ENCODE measurements around the gene WDFY2.

The WDFY2 gene

GRCh38 chr13:51801631-51802099, 217.4 kb downstream of the WDFY2 start:
- Histone ChIP-seq H3K4me1 (ENCODE audit: control insufficient read depth, insufficient read depth, low read length, poor library complexity, severe bottlenecking) (peaks cover 42% of the 10 kb centered on the region), H3K27me3 (replicated peaks; ENCODE audit: control insufficient read depth, insufficient read depth, low read length, poor library complexity, severe bottlenecking) (no peaks in the 10 kb centered on the region), H3K9me3 (ENCODE audit: control insufficient read depth, low read length) (no peaks in the 10 kb centered on the region), H3K4me3 (ENCODE audit: insufficient read depth, low read depth, low read length, poor library complexity, severe bottlenecking) (no peak overlapping the region), H3K36me3 (ENCODE audit: control insufficient read depth, insufficient read depth, low read length) (peaks cover under 1% of the 10 kb centered on the region), H3K27ac (ENCODE audit: insufficient read depth, low read length, poor library complexity, severe bottlenecking) (peak overlapping the region; percentile 99)
- DNase-seq: no peak

DNA sequence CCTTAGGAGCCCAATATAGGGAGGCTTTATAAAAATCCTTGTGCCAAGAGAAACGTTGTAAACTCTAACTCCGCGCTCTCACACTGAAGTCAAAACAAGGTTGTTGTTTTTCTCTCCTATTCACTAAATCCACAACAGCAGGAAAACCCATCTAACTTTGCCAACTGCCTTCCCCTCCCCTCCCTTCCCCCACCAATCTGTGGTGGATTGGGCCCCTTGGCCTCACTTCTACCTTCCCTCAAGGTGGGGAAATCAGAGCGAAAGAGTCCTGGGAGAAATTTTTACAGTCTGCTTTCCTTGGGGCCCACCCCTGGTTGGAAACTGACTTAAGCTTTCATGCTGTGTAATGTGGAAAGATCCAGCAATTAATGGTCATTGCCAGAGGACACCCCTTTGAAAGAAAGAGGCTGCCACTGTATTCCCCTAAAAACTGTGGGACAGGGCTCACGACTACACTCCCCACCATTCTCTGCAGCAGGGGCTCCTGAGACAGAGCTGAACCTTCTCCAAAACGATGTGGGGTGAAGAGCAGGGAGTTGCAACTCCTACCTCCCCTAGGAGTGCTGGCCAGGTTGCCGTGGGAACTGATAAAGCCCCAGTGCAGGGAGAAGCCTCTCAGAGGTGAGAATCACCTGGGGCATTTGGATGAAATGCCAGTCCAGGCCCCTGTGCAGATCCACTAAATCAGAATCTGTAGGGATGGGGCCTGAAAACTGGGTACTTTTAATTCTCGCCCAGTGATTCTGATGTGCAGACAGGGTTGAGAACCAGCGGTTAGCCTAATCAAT, 218.6 kb downstream of the WDFY2 start:
- no peak for DNase-seq
- Histone ChIP-seq H3K9me3 (ENCODE audit: control insufficient read depth, low read length) (no peaks in the 10 kb centered on the region), H3K4me3 (ENCODE audit: insufficient read depth, low read depth, low read length, poor library complexity, severe bottlenecking) (peak overlapping the region; percentile 61), H3K36me3 (ENCODE audit: control insufficient read depth, insufficient read depth, low read length) (no peaks in the 10 kb centered on the region), H3K27ac (ENCODE audit: insufficient read depth, low read length, poor library complexity, severe bottlenecking) (peak overlapping the region; percentile 99), H3K4me1 (ENCODE audit: control insufficient read depth, insufficient read depth, low read length, poor library complexity, severe bottlenecking) (peaks cover 42% of the 10 kb centered on the region), H3K27me3 (replicated peaks; ENCODE audit: control insufficient read depth, insufficient read depth, low read length, poor library complexity, severe bottlenecking) (no peaks in the 10 kb centered on the region)

- peak; percentile 85 to 86 (median 86) for DNase-seq
- H3K36me3 ChIP-seq (ENCODE audit: control insufficient read depth, insufficient read depth, low read length): peaks cover 2% of the 10 kb centered on the region
- no peaks in the 10 kb centered on the region for H3K27me3 ChIP-seq (replicated peaks; ENCODE audit: control insufficient read depth, insufficient read depth, low read length, poor library complexity, severe bottlenecking)
- no peaks in the 10 kb centered on the region for H3K9me3 ChIP-seq (ENCODE audit: control insufficient read depth, low read length)
- peaks cover 42% of the 10 kb centered on the region for H3K4me1 ChIP-seq (ENCODE audit: control insufficient read depth, insufficient read depth, low read length, poor library complexity, severe bottlenecking)
- H3K4me3 ChIP-seq (ENCODE audit: insufficient read depth, low read depth, low read length, poor library complexity, severe bottlenecking): peak within 1 kb of the TSS; percentile 61
- H3K27ac ChIP-seq (ENCODE audit: insufficient read depth, low read length, poor library complexity, severe bottlenecking): peak within 1 kb of the TSS; percentile 99
Measured at GRCh38 chr13:51803422-51804294, 219.4 kb downstream of the WDFY2 start, which contains the start of gene DHRS12. Gene DHRS12 (minus strand): TSS chr13:51804163. CDS start chr13:51799659, 4,504 bp downstream.

- H3K27me3 ChIP-seq (replicated peaks; ENCODE audit: control insufficient read depth, insufficient read depth, low read length, poor library complexity, severe bottlenecking): no peaks in the 10 kb centered on the region
- peak overlapping the region; percentile 61 for H3K4me3 ChIP-seq (ENCODE audit: insufficient read depth, low read depth, low read length, poor library complexity, severe bottlenecking)
- peaks cover 5% of the 10 kb centered on the region for H3K36me3 ChIP-seq (ENCODE audit: control insufficient read depth, insufficient read depth, low read length)
- H3K27ac ChIP-seq (ENCODE audit: insufficient read depth, low read length, poor library complexity, severe bottlenecking): peak overlapping the region; percentile 99
- no peaks in the 10 kb centered on the region for H3K9me3 ChIP-seq (ENCODE audit: control insufficient read depth, low read length)
- DNase-seq: peak in 2 of 3 donors; percentile 24 to 33
- peaks cover 42% of the 10 kb centered on the region for H3K4me1 ChIP-seq (ENCODE audit: control insufficient read depth, insufficient read depth, low read length, poor library complexity, severe bottlenecking)
Measured at GRCh38 chr13:51804295-51805172, 220.3 kb downstream of the WDFY2 start.

DNA sequence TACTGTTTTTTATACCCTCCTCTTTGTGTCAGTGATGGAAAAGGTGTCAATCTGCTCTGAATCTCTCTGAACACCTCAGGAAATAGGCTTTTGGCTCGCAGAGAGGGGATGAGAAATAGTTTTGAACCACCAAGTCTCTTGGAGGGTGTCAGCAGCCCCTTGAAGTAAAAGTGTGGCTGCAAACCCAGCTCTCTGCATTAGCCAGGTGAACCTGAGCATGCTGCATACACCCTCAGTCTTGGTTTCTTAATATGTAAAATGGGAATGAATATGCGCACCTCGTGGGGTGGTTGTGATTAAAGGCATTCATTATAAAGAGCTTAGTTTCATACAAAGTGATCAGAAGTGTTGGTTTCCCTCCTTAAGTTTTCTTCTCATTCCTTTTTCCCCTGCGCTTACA, 221.1 kb downstream of the WDFY2 start:
- H3K4me3 ChIP-seq (ENCODE audit: insufficient read depth, low read depth, low read length, poor library complexity, severe bottlenecking): peak overlapping the region; percentile 61
- no peak for DNase-seq
- H3K27ac ChIP-seq (ENCODE audit: insufficient read depth, low read length, poor library complexity, severe bottlenecking): peak overlapping the region; percentile 99
- H3K36me3 ChIP-seq (ENCODE audit: control insufficient read depth, insufficient read depth, low read length): peaks cover 5% of the 10 kb centered on the region
- peaks cover 42% of the 10 kb centered on the region for H3K4me1 ChIP-seq (ENCODE audit: control insufficient read depth, insufficient read depth, low read length, poor library complexity, severe bottlenecking)
- H3K9me3 ChIP-seq (ENCODE audit: control insufficient read depth, low read length): no peaks in the 10 kb centered on the region
- H3K27me3 ChIP-seq (replicated peaks; ENCODE audit: control insufficient read depth, insufficient read depth, low read length, poor library complexity, severe bottlenecking): no peaks in the 10 kb centered on the region

DNA sequence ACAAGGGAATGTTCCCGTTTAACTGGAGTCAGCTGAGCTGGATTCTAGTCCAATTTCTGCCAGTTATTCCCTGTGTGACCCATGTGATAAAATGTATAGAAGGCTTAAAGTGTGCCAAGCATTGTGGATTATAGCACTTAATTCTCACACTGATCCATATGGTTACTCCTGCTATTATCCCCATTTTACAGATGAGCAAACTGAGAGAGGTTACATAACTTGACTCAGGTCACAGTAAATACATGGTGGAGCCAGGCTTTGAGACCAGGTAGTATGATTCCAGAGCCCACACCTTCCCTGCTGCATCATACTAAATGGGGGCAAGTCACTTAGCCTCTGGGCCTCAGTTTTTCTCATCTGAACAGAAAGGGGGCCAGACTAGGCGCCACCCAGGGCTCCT, 221.7 kb downstream of the WDFY2 start:
- H3K9me3 ChIP-seq (ENCODE audit: control insufficient read depth, low read length): no peaks in the 10 kb centered on the region
- peaks cover 42% of the 10 kb centered on the region for H3K4me1 ChIP-seq (ENCODE audit: control insufficient read depth, insufficient read depth, low read length, poor library complexity, severe bottlenecking)
- DNase-seq: no peak
- peaks cover 5% of the 10 kb centered on the region for H3K36me3 ChIP-seq (ENCODE audit: control insufficient read depth, insufficient read depth, low read length)
- H3K27me3 ChIP-seq (replicated peaks; ENCODE audit: control insufficient read depth, insufficient read depth, low read length, poor library complexity, severe bottlenecking): no peaks in the 10 kb centered on the region
- H3K27ac ChIP-seq (ENCODE audit: insufficient read depth, low read length, poor library complexity, severe bottlenecking): peak overlapping the region; percentile 99
- H3K4me3 ChIP-seq (ENCODE audit: insufficient read depth, low read depth, low read length, poor library complexity, severe bottlenecking): no peak overlapping the region

DNA sequence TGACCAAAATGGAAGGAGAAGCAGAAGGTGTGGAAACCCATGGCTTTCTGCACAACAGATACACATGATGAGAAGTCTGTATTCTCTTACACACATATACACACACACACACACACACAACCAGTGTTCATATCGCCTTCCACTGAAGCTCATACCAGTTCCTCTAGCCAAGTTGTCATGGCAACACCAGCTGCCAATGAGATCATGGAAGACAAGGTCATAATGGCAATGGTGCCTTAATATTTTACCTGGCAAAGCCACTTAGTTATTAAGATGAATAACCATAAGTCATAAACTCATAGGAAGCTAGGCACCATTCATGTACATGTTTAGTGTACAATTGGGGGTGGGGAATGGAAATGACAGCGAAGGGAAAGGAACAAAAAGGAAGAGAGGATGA, 222.3 kb downstream of the WDFY2 start:
- Histone ChIP-seq H3K4me1 (ENCODE audit: control insufficient read depth, insufficient read depth, low read length, poor library complexity, severe bottlenecking) (peaks cover 39% of the 10 kb centered on the region), H3K9me3 (ENCODE audit: control insufficient read depth, low read length) (no peaks in the 10 kb centered on the region), H3K27ac (ENCODE audit: insufficient read depth, low read length, poor library complexity, severe bottlenecking) (peak overlapping the region; percentile 99), H3K4me3 (ENCODE audit: insufficient read depth, low read depth, low read length, poor library complexity, severe bottlenecking) (no peak overlapping the region), H3K36me3 (ENCODE audit: control insufficient read depth, insufficient read depth, low read length) (peaks cover 9% of the 10 kb centered on the region), H3K27me3 (replicated peaks; ENCODE audit: control insufficient read depth, insufficient read depth, low read length, poor library complexity, severe bottlenecking) (no peaks in the 10 kb centered on the region)
- DNase-seq: no peak

- H3K27ac ChIP-seq (ENCODE audit: insufficient read depth, low read length, poor library complexity, severe bottlenecking): peak overlapping the region; percentile 99
Measured at GRCh38 chr13:51807041-51807440, 222.8 kb downstream of the WDFY2 start.

GRCh38 chr13:51808811-51809210, 224.5 kb downstream of the WDFY2 start:
- no peaks in the 10 kb centered on the region for H3K9me3 ChIP-seq (ENCODE audit: control insufficient read depth, low read length)
- H3K4me1 ChIP-seq (ENCODE audit: control insufficient read depth, insufficient read depth, low read length, poor library complexity, severe bottlenecking): peaks cover 23% of the 10 kb centered on the region
- peaks cover 9% of the 10 kb centered on the region for H3K36me3 ChIP-seq (ENCODE audit: control insufficient read depth, insufficient read depth, low read length)
- DNase-seq: no peak
- H3K27ac ChIP-seq (ENCODE audit: insufficient read depth, low read length, poor library complexity, severe bottlenecking): no peak overlapping the region
- H3K27me3 ChIP-seq (replicated peaks; ENCODE audit: control insufficient read depth, insufficient read depth, low read length, poor library complexity, severe bottlenecking): no peaks in the 10 kb centered on the region
- H3K4me3 ChIP-seq (ENCODE audit: insufficient read depth, low read depth, low read length, poor library complexity, severe bottlenecking): no peak overlapping the region

More at GRCh38 chr13:51807041-51807440, 222.8 kb downstream of the WDFY2 start:
- no peak overlapping the region for H3K4me3 ChIP-seq (ENCODE audit: insufficient read depth, low read depth, low read length, poor library complexity, severe bottlenecking)
- H3K9me3 ChIP-seq (ENCODE audit: control insufficient read depth, low read length): no peaks in the 10 kb centered on the region
- H3K4me1 ChIP-seq (ENCODE audit: control insufficient read depth, insufficient read depth, low read length, poor library complexity, severe bottlenecking): peaks cover 35% of the 10 kb centered on the region
- peaks cover 9% of the 10 kb centered on the region for H3K36me3 ChIP-seq (ENCODE audit: control insufficient read depth, insufficient read depth, low read length)
- DNase-seq: no peak
- no peaks in the 10 kb centered on the region for H3K27me3 ChIP-seq (replicated peaks; ENCODE audit: control insufficient read depth, insufficient read depth, low read length, poor library complexity, severe bottlenecking)
